HFFc6 (cell line): Measurements from ENCODE around the gene HMGCS1. TPM values are rescaled to one million over a fixed set of nuclear protein-coding genes. Genes with fewer than 3 reads are reported as not detected.

Experiments
- DNase-seq: peaks from one replicate; pipeline ENCODE4 v3.0.0-alpha.2; 2018
- H3K27ac Mint-ChIP-seq: 2 replicates; pipeline ENCODE4 v1.8.0; 2020; ENCODE audit warnings: mild to moderate bottlenecking, mixed read lengths
- H3K27me3 Mint-ChIP-seq: 2 replicates; pipeline ENCODE4 v1.8.0; 2021; ENCODE audit warnings: mild to moderate bottlenecking, moderate library complexity, mixed read lengths; ENCODE audit not compliant: insufficient read depth
- H3K36me3 Mint-ChIP-seq: 2 replicates; pipeline ENCODE4 v1.8.0; 2021; ENCODE audit warnings: low read depth, mixed read lengths
- H3K4me1 Mint-ChIP-seq: 2 replicates; pipeline ENCODE4 v1.8.0; 2020; ENCODE audit warnings: low read depth, mixed read lengths
- H3K4me3 Mint-ChIP-seq: 2 replicates; pipeline ENCODE4 v1.8.0; 2020; ENCODE audit warnings: mild to moderate bottlenecking, moderate library complexity, mixed read lengths
- H3K9me3 Mint-ChIP-seq: 2 replicates; pipeline ENCODE4 v1.8.0; 2020; ENCODE audit warnings: mild to moderate bottlenecking, mixed read lengths
- total RNA-seq, 6 experiments: library from RNA; stranded (reverse); fragmentation: NEBNext Ultra II Directional; extraction: Animal tissue kit (Norgen Biotek cat#: 25700); gene quantifications; 2 replicates in 1 of 6; 3 replicates in 5 of 6; pipeline ENCODE4 v1.2.3, GENCODE V29; 2021
- TF ChIP-seq, protein P1 (sequence below): fragments of 200-600 bp; sonication (generic); IDR thresholded peaks from 2 replicates; pipeline ENCODE4 v1.5.0; 2021; ENCODE audit warnings: antibody characterized with exemption, mild to moderate bottlenecking

The HMGCS1 gene
- total RNA-seq, 6 experiments from 2014 or later, result 12.8 to 16.1 (median 14.8) TPM

- Mint-ChIP-seq H3K4me1 (peaks cover 20% of the 10 kb centered on the region), H3K9me3 (no peaks in the 10 kb centered on the region; the same call in 1 of the 2 replicates), H3K36me3 (peaks cover 13% of the 10 kb centered on the region), H3K27ac (no peak overlapping the region), H3K27me3 (no peaks in the 10 kb centered on the region), H3K4me3 (no peak overlapping the region)
- DNase-seq, result no peak
- TF ChIP-seq, protein P1, sequence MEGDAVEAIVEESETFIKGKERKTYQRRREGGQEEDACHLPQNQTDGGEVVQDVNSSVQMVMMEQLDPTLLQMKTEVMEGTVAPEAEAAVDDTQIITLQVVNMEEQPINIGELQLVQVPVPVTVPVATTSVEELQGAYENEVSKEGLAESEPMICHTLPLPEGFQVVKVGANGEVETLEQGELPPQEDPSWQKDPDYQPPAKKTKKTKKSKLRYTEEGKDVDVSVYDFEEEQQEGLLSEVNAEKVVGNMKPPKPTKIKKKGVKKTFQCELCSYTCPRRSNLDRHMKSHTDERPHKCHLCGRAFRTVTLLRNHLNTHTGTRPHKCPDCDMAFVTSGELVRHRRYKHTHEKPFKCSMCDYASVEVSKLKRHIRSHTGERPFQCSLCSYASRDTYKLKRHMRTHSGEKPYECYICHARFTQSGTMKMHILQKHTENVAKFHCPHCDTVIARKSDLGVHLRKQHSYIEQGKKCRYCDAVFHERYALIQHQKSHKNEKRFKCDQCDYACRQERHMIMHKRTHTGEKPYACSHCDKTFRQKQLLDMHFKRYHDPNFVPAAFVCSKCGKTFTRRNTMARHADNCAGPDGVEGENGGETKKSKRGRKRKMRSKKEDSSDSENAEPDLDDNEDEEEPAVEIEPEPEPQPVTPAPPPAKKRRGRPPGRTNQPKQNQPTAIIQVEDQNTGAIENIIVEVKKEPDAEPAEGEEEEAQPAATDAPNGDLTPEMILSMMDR, result no peak
These were observed 24.9 kb downstream of the HMGCS1 start for GRCh38 chr5:43288269-43288831.

- Mint-ChIP-seq H3K27ac (no peak overlapping the region), H3K4me1 (peaks cover 18% of the 10 kb centered on the region), H3K9me3 (no peaks in the 10 kb centered on the region; the same call in 1 of the 2 replicates), H3K4me3 (no peak overlapping the region), H3K27me3 (no peaks in the 10 kb centered on the region), H3K36me3 (peaks cover 10% of the 10 kb centered on the region)
- no peak for DNase-seq
- TF ChIP-seq, protein P1, result no peak
These were observed 25.7 kb downstream of the HMGCS1 start for GRCh38 chr5:43287493-43287892.

- Mint-ChIP-seq H3K4me1 (peaks cover 18% of the 10 kb centered on the region), H3K4me3 (no peak overlapping the region), H3K27ac (no peak overlapping the region), H3K36me3 (peaks cover 6% of the 10 kb centered on the region; the same call in 1 of the 2 replicates), H3K27me3 (no peaks in the 10 kb centered on the region), H3K9me3 (no peaks in the 10 kb centered on the region; the same call in 1 of the 2 replicates)
- no peak for DNase-seq
- TF ChIP-seq, protein P1, result no peak
These were observed 26.6 kb downstream of the HMGCS1 start for GRCh38 chr5:43286623-43287022.

GRCh38 chr5:43281840-43282658 lies 31.2 kb downstream of the HMGCS1 start:
- H3K27me3 Mint-ChIP-seq, result peaks cover 7% of the 10 kb centered on the region; the same call in 1 of the 2 replicates
- H3K36me3 Mint-ChIP-seq, result no peaks in the 10 kb centered on the region
- no peak for DNase-seq
- TF ChIP-seq, protein P1, result no peak
- H3K4me1 Mint-ChIP-seq, result peaks cover 10% of the 10 kb centered on the region
- H3K9me3 Mint-ChIP-seq, result no peaks in the 10 kb centered on the region; the same call in 1 of the 2 replicates
- H3K27ac Mint-ChIP-seq, result no peak overlapping the region
- no peak overlapping the region for H3K4me3 Mint-ChIP-seq

DNA sequence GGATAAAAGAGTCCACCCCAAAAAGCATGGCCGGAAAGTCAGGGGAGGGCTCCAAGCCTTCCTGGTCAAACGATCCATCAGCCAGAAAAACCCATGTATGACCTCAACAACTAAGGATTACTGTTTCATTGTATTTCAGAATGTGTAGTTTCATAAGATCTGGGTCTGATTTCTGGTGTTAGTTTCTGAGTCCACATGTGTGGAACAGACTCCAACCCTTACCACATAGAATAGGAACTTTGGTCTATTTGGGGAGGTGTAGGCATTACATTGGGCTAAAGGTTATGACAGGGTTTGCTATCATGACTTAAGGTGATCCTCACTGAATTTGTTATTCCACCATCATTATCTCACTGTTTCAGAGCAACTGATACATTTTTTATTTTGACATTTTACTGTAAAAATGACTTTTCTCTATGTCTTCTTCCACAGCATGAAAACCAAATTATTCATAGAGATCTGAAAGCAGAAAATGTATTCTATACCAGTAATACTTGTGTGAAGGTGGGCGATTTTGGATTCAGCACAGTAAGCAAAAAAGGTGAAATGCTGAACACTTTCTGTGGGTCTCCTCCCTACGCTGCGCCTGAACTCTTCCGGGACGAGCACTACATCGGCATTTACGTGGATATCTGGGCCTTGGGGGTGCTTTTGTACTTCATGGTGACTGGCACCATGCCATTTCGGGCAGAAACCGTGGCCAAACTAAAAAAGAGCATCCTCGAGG lies 33.5 kb downstream of the HMGCS1 start:
- Mint-ChIP-seq H3K27me3 (peaks cover 15% of the 10 kb centered on the region), H3K36me3 (no peaks in the 10 kb centered on the region), H3K4me1 (peaks cover 10% of the 10 kb centered on the region), H3K27ac (no peak overlapping the region), H3K4me3 (no peak overlapping the region), H3K9me3 (no peaks in the 10 kb centered on the region; the same call in 1 of the 2 replicates)
- DNase-seq, result no peak
- TF ChIP-seq, protein P1, result no peak
